Anterior cingulate cortex (tissue), 58 donors: Measurements from ENCODE around the gene ITPKC.

Experiments
- DNase-seq, 58 donors: peaks; one replicate each; lab custom pipeline; 2025; lab: John Stamatoyannopoulos, UW

The ITPKC gene

GRCh38 chr19:40737102-40737644, 20.3 kb downstream of the ITPKC start:
- no peak for DNase-seq

DNA sequence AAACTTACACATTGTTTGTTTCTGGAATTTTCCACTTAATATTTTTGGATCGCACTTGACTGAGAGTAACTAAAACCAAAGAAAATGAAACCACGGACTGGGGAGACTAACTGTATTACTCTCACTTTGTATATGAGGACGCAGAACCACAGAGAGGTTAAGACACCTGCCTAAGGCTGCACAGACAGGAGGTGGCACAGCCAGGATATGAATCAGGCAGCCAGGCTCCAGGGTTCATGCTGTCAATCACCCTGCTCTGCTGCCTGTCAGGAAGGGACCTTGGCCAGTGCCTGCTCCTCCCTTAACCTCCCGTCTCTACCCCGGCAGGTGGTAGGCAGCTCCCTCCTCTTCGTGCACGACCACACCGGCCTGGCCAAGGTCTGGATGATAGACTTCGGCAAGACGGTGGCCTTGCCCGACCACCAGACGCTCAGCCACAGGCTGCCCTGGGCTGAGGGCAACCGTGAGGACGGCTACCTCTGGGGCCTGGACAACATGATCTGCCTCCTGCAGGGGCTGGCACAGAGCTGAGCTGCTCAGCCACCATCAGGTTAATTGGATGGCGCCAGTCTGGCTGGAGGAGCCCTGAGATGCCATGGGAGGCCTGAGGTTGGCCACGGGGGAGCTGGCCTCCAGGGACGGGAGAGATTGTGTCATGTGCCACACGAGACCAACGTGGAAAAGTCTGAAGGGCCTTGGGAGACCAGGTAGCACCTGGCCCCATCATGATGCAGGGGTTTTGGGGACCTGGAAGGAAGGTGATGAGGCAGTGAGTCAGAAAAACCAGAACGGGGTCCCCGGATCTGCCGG, 22.3 kb downstream of the ITPKC start:
- DNase-seq, result no peak

- peak in 2 of 58 donors; percentile 57 to 61 for DNase-seq
These were observed 23.2 kb downstream of the ITPKC start for GRCh38 chr19:40739871-40740703.

- peak in 49 of 58 donors; percentile 13 to 88 (median 64) for DNase-seq
These were observed 23.8 kb downstream of the ITPKC start for GRCh38 chr19:40740747-40741146.

DNA sequence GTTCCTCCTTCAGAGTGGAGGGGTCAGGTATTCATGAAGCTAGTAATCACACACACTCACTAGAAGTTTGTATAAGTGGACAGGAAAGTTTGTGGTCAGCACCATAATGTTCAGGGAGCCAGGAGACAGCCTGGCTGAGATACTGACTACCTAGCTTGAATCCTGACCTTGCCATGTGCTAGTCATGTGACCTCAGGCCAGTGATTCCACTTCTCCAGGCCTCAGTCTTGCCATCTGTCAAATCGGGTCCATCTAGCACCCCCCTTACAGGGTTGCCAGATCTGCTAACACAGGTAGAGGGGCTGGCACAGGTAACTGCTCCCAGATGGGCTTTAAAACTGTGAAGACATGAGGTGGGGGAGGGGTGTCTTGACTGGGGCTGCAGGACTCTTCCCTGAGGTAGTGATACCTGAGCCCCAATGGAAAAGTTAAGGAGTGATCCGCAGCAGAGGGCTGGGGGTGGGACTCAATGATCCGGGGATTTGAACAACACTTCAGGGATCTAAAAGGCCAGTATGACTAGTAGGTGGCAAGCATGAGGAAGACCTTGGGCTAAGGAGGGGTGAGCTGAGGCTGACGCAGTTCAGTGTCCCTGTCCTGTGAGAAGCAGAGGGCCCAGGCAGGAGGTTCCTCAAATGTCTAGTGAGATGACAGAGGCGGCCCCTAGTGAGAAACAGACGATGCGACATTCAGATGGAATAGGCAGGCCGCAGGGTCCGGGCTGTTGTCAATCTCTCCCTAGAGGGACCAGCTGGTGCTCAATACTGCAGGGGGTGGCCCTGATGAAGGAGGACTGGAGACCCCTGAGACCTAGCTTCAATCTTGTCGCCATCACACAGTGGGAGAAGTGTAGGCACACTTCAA, 24.8 kb downstream of the ITPKC start:
- no peak for DNase-seq

DNA sequence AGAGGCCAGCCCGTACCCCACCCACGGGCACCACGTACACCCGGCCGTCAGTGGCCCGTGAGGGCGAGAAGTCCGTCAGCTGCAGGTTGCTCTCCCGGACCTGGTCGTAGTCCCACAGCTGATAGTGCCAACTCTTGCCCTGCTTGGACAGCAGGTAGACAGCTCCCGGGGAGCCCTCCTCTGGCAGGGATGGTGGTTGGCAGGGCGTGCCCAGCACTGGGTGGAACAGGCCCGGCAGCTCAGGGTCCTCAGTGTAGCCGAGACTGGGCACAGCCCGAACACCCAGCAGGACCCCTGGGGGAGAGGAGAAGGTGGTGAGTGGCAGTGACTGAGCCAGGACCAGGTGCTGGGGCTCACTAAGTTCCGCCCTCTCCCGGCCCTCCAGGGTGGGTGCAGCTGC, 25.6 kb downstream of the ITPKC start:
- no peak for DNase-seq

DNA sequence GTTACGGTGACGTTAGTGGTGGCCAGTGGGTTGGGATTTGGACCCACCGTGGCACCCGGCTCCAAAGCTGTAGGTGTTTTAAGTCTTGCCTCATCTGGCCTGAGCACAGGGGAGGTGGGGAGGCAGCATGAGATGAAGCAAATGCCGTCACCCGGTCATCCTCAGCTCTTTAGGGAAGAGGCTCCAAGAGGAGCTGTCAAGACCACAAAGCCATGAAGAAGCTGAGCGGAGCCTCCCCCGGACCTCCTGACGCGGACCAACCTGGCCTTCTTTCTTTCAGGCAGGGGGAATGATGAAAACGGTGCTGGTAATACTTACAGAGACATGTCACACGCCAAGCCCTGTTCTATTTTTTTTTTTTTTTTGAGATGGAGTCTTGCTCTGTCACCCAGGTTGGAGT, 26.0 kb downstream of the ITPKC start:
- DNase-seq, result no peak

DNA sequence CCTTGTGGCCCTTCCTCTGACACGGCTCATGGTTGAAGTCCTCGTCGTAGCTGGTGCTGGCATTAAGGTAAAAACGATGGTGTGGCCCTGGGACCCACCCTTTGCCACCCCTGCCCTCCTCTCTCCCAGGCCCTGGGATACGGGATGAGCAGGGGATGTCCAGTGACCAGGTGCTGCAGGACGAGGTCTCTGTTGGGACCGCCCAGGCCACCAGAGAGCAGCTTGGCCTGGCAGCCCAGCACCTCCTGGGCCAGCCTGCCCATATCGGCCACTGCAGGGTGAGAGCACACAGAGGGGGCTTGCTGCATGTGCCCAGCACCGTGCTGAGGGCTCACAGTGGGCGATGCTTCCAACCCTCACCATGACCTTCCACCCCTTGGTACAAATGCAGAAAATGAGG, 27.0 kb downstream of the ITPKC start:
- no peak for DNase-seq

DNA sequence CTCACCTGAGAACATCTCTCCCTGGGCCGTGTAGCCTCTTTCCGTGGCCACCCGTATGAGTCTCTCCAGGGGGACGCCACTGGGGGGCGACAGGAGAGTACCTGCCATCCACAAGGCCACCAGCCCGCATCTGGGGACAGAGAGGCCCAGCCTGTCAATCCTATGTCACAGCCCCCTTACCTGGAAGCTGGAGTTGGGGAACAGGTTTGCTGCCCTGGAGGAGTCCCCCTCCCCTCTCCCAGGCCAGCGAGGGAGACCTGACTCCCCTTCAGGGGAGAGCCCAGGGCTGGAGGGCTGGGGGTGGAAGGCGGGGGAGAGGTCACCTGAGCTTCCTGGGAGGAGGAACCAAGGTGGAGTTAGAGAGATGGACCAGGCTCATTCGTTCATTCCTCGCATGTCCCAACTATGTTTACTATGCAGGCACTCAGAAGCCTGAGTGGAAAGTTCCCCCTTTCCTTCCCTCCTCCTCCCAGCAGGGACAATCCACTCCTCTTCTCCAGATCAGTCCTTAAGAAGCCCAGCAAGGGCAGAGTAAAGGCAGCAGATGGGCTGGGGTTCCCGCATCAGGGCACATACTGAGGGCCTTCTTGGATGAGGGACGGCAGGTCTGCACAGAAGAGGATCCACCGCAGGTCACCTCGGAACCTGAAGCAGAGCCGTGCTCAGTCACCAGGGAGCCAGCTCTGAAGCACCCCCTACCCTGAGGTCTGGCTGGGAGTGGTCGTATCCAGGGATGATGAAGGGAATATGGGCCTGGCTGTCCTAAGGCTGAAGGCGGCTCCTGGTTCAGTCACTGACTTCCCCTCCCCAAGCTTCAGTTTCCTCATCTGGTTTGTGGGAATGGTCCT, 27.9 kb downstream of the ITPKC start:
- no peak for DNase-seq

- DNase-seq, result no peak
These were observed 28.5 kb downstream of the ITPKC start for GRCh38 chr19:40745402-40745780.

DNA sequence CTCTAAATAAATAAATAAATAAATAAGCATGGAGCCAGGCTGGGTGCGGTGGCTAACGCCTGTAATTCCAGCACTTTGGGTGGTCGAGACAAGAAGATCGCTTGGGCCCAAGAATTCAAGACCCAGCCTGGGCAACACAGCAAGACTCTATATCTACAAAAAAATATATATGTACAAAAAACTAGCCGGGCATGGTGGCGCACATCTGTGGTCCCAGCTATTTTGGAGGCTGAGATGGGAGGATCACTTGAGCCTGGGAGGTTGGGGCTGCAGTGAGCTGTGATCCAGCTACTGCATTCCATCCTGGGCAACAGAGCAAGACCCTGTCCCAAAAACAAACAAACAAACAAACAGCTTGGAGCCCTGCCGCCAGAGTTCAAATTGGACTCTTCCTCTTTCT, 30.6 kb downstream of the ITPKC start:
- no peak for DNase-seq

GRCh38 chr19:40750058-40750873, 33.4 kb downstream of the ITPKC start, which contains the start of gene ACTMAP:
Gene ACTMAP (minus strand): TSS chr19:40750477. CDS start chr19:40749803, 674 bp downstream.
- DNase-seq, result peak; percentile 99 to 100 (median 100)

DNA sequence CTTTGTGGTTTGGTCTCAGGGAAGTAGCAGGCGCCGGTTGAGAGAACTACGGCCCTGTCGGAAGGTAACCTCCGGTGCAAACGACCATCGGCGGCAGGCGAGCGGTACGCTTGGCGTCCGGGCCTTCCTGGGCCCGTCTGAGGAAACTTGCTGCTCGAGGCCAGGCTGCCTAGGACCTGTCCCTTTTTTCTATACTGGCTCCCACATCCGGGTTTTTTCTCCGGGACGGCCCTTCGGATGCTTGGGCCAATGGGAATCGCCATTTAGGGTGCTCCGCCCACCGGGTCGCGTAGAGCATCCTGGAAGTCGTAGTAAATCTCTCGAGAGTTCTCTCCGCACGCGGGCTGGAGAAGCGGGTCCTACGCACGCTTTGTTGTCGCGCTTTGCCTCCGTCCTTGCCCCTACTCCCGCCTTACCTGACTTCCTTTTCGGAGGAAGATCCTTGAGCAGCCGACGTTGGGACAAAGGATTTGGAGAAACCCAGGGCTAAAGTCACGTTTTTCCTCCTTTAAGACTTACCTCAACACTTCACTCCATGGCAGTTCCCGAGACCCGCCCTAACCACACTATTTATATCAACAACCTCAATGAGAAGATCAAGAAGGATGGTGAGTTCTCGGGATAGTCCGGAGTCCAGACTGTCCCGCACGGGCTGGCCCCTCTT, 34.1 kb downstream of the ITPKC start, which contains the start of gene SNRPA:
TSS of gene SNRPA (plus strand) at position 330 of the 664 bp plus-strand sequence. CDS start at position 536, 206 bp downstream.
- DNase-seq, result peak; percentile 87 to 100 (median 98)

- DNase-seq, result no peak
These were observed 35.4 kb downstream of the ITPKC start for GRCh38 chr19:40752257-40752781.

- DNase-seq, result peak in 2 of 58 donors; percentile 6 to 13
These were observed 37.8 kb downstream of the ITPKC start for GRCh38 chr19:40754611-40755247.

- DNase-seq, result no peak
These were observed 38.3 kb downstream of the ITPKC start for GRCh38 chr19:40755248-40755624.

GRCh38 chr19:40755791-40756190, 38.9 kb downstream of the ITPKC start:
- no peak for DNase-seq
